Smooth muscle cell (in vitro differentiated cells): ENCODE results near the gene VEPH1. TPM values are rescaled to one million over a fixed set of nuclear protein-coding genes. Genes with fewer than 3 reads are reported as not detected.
A peak's percentile ranks its signal among the peaks of the same experiment; 100 is the strongest.

Experiments
- DNase-seq: peaks from one replicate; lab custom pipeline; 2025; ENCODE audit not compliant: unreplicated experiment; lab: John Stamatoyannopoulos, UW
- H2AFZ ChIP-seq: fragments of 200-600 bp; sonication (generic); 2 replicates; pipeline ENCODE4 v1.6.0; 2016; ENCODE audit warnings: antibody characterized with exemption, low read depth, mild to moderate bottlenecking
- H3F3A ChIP-seq: fragments of 200-600 bp; sonication (generic); 2 replicates; pipeline ENCODE4 v1.6.0; 2017; ENCODE audit warnings: antibody characterized with exemption, low read depth
- H3K27ac ChIP-seq: fragments of 200-600 bp; sonication (generic); 2 replicates; pipeline ENCODE4 v1.5.1; 2016; ENCODE audit warnings: low read depth, mild to moderate bottlenecking
- H3K27me3 ChIP-seq: fragments of 200-600 bp; sonication (generic); 2 replicates; pipeline ENCODE4 v1.6.1; 2016; ENCODE audit warnings: low read depth, mild to moderate bottlenecking
- H3K36me3 ChIP-seq: fragments of 200-600 bp; sonication (generic); 2 replicates; pipeline ENCODE4 v1.5.1; 2016; ENCODE audit warnings: low read depth
- H3K4me1 ChIP-seq: fragments of 200-600 bp; sonication (generic); 2 replicates; pipeline ENCODE4 v1.5.1; 2016; ENCODE audit warnings: low read depth
- H3K4me2 ChIP-seq: fragments of 200-600 bp; sonication (generic); 2 replicates; pipeline ENCODE4 v1.6.0; 2016; ENCODE audit warnings: mild to moderate bottlenecking
- H3K4me3 ChIP-seq: fragments of 200-600 bp; sonication (generic); 2 replicates; pipeline ENCODE4 v1.5.1; 2016; ENCODE audit warnings: mild to moderate bottlenecking
- H3K79me2 ChIP-seq: fragments of 200-600 bp; sonication (generic); 2 replicates; pipeline ENCODE4 v1.6.0; 2016; ENCODE audit warnings: low read depth, mild to moderate bottlenecking
- H3K9ac ChIP-seq: fragments of 200-600 bp; sonication (generic); 2 replicates; pipeline ENCODE4 v1.6.0; 2016; ENCODE audit warnings: low read depth
- H3K9me3 ChIP-seq: fragments of 200-600 bp; sonication (generic); replicated peaks from 2 replicates; pipeline ENCODE4 v1.5.1; 2016; ENCODE audit warnings: low read depth
- H4K20me1 ChIP-seq: fragments of 200-600 bp; sonication (generic); 2 replicates; pipeline ENCODE4 v1.6.0; 2016; ENCODE audit warnings: low read depth
- WGBS: methylation state at CpG from one replicate; pipeline ENCODE4 v1.1.7; 2016; ENCODE audit warnings: low lambda C conversion rate; 5-methylcytosine and 5-hydroxymethylcytosine counted together
- polyA plus RNA-seq: library from polyadenylated mRNA; unstranded; fragments of >200 nt; fragmentation: Nextera tagmentation; extraction: Ambion mirVana; gene quantifications from 2 replicates; pipeline ENCODE4 v1.2.1, GENCODE V29; 2016
- total RNA-seq: library from RNA; depleted of rRNA; stranded (reverse); fragments of >200 nt; gene quantifications from 2 replicates; pipeline ENCODE4 v1.2.3, GENCODE V29; 2014
- TF ChIP-seq, protein P1 (sequence below): fragments of 200-600 bp; sonication (generic); IDR thresholded peaks from 2 replicates; pipeline ENCODE4 v1.5.1; 2017; ENCODE audit warnings: borderline replicate concordance, mild to moderate bottlenecking, antibody characterized with exemption; ENCODE audit not compliant: insufficient read depth, poor library complexity, severe bottlenecking

The VEPH1 gene
- total and polyA plus RNA-seq, 2 experiments from 2014 or later = 0.58 to 3.0 TPM

DNA sequence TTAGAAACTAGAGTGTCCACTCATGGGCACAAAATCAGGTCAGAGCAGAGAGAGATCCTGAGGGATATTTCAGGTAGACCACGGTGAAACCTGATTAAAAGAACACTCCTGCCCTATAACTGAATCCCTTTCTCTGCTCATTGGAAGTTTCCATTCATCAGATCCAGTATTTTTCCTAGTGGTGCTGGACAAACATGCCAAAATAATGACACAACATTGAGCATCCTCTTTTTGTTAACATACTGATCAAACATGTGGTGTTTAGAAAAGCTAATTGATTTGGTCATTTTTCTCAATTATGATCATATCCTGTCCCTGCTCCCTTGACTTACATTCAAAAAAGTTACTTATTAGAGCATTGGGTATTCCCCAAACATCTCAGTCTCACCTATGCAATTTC lies 39.4 kb downstream of the VEPH1 start:
- Histone ChIP-seq H3K27ac (no peak overlapping the region), H4K20me1 (no peaks in the 10 kb centered on the region), H3K79me2 (no peaks in the 10 kb centered on the region), H3K4me1 (no peaks in the 10 kb centered on the region), H3F3A (no peaks in the 10 kb centered on the region), H3K27me3 (no peaks in the 10 kb centered on the region), H3K9ac (no peak overlapping the region), H3K36me3 (no peaks in the 10 kb centered on the region), H3K4me3 (no peak overlapping the region), H3K4me2 (peak overlapping the region; percentile 50), H2AFZ (no peak overlapping the region), H3K9me3 (no peaks in the 10 kb centered on the region)
- TF ChIP-seq, protein P1, sequence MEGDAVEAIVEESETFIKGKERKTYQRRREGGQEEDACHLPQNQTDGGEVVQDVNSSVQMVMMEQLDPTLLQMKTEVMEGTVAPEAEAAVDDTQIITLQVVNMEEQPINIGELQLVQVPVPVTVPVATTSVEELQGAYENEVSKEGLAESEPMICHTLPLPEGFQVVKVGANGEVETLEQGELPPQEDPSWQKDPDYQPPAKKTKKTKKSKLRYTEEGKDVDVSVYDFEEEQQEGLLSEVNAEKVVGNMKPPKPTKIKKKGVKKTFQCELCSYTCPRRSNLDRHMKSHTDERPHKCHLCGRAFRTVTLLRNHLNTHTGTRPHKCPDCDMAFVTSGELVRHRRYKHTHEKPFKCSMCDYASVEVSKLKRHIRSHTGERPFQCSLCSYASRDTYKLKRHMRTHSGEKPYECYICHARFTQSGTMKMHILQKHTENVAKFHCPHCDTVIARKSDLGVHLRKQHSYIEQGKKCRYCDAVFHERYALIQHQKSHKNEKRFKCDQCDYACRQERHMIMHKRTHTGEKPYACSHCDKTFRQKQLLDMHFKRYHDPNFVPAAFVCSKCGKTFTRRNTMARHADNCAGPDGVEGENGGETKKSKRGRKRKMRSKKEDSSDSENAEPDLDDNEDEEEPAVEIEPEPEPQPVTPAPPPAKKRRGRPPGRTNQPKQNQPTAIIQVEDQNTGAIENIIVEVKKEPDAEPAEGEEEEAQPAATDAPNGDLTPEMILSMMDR = no peak
- 100% methylated on average over 1 of the region's 1 CpG for WGBS
- no peak for DNase-seq

DNA sequence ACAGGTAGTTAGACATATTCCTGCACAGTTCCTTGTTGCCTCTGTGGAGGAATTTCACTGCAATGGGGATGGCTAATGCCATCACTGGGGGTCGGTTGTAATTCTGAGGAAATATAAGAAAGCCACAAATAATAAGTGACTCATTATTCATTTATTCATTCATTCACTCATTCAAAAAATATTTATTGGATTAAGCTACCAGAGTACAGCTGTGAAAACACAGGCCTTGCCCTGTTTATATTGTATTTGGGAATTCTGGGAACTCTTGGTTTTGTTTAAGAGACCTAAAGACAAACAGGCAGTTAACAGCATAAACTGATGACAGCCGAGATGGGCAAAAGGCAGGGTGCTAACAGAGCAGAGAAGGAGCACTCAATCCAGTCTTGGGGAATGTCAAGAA lies 43.0 kb downstream of the VEPH1 start:
- Histone ChIP-seq H3K27me3 (no peaks in the 10 kb centered on the region), H3K36me3 (no peaks in the 10 kb centered on the region), H3K4me3 (no peak overlapping the region), H2AFZ (no peak overlapping the region), H3K4me1 (no peaks in the 10 kb centered on the region), H3K27ac (no peak overlapping the region), H3K79me2 (no peaks in the 10 kb centered on the region), H3K9ac (no peak overlapping the region), H3F3A (no peaks in the 10 kb centered on the region), H3K4me2 (peak overlapping the region; percentile 53), H3K9me3 (no peaks in the 10 kb centered on the region), H4K20me1 (no peaks in the 10 kb centered on the region)
- 38% methylated on average over 2 of the region's 2 CpGs for WGBS
- no peak for DNase-seq
- TF ChIP-seq, protein P1 = no peak

DNA sequence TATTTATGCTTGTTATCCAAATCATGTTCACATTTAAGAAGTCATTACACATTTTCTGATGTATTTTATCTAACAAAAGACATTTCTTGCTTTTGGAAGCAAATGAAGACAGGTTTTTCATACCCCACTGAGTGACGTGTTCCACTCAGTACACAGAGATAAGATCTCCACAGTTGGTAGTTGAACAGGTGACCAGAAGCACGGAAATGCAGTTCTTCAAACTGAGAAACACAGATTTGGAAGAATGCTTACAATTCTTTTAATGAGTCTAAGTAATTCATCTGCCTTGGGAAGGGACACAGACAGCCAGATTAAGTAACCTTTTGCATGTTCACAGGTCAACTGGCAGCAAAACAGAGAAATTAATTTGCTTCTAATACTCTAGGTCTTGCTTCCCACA lies 43.5 kb downstream of the VEPH1 start:
- no peak overlapping the region for H3K27ac ChIP-seq
- H3K4me3 ChIP-seq = no peak overlapping the region
- H3K79me2 ChIP-seq = no peaks in the 10 kb centered on the region
- no peaks in the 10 kb centered on the region for H3K36me3 ChIP-seq
- TF ChIP-seq, protein P1 = no peak
- WGBS = 67% methylated on average over 2 of the region's 2 CpGs
- no peaks in the 10 kb centered on the region for H4K20me1 ChIP-seq
- H3K9me3 ChIP-seq = no peaks in the 10 kb centered on the region
- no peak overlapping the region for H3K4me2 ChIP-seq
- H3K9ac ChIP-seq = no peak overlapping the region
- no peak overlapping the region for H2AFZ ChIP-seq
- H3K4me1 ChIP-seq = no peaks in the 10 kb centered on the region
- no peak for DNase-seq
- H3F3A ChIP-seq = no peaks in the 10 kb centered on the region
- H3K27me3 ChIP-seq = no peaks in the 10 kb centered on the region

DNA sequence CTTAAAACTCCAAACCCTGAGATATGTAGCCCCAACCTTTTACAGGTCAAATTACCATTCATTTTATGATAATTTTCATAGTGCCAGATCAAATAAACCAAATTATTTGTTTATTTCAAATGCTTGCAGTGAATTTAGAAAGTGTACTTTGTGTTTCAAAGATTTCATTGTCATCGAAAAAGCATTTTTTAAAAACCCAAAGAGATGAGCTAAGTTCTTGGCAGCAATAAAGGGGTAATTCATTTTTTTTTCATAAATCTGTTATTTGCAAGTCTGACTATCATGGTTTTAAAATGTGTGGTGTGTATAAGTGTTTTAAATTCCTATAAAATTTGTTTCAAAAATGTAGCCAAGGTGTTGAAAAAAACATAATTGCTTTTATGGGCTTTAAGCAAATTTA lies 49.4 kb downstream of the VEPH1 start:
- Histone ChIP-seq H4K20me1 (no peaks in the 10 kb centered on the region), H3K27ac (no peak overlapping the region), H3K27me3 (no peaks in the 10 kb centered on the region), H3K9ac (no peak overlapping the region), H2AFZ (no peak overlapping the region), H3K4me3 (no peak overlapping the region), H3K4me2 (no peak overlapping the region), H3F3A (peaks cover 3% of the 10 kb centered on the region), H3K4me1 (no peaks in the 10 kb centered on the region), H3K9me3 (no peaks in the 10 kb centered on the region), H3K79me2 (no peaks in the 10 kb centered on the region), H3K36me3 (no peaks in the 10 kb centered on the region)
- TF ChIP-seq, protein P1 = no peak
- 88% methylated on average over 1 of the region's 1 CpG for WGBS
- no peak for DNase-seq
